HG03097 (cell line): Measurements from ENCODE around the gene USP36.
"Not testable (repeated sequence)": the region's sequence is repeated elsewhere in the genome, so short reads cannot be mapped to it uniquely, and the experiment has no call there.

ENCODE experiments used
- ATAC-seq: cut with Tn5 transposase; IDR thresholded peaks from one replicate; pipeline ENCODE4 v1.9.1; 2021; ENCODE audit not compliant: unreplicated experiment, low FRiP score

The USP36 gene

DNA sequence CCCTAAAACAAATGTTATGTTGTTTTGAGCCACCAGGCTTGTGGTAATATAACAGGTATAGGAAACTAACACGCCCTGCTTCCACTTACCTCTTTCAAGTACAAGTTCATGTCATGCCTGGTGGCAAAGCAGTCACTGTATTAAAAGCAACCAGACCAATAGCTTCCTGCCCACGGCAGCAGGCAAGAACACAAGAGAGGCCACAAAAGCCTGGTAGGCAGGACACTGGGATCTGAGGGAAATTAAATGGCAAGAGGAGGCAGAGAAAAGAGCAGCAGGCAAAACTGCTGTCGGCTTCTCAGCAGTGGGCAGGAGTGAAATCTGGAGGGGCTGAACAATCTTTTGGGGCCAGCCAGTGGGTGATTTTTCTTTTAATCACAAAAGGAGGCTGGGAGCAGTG, 60.8 kb downstream of the USP36 start:
- ATAC-seq, result no peak

DNA sequence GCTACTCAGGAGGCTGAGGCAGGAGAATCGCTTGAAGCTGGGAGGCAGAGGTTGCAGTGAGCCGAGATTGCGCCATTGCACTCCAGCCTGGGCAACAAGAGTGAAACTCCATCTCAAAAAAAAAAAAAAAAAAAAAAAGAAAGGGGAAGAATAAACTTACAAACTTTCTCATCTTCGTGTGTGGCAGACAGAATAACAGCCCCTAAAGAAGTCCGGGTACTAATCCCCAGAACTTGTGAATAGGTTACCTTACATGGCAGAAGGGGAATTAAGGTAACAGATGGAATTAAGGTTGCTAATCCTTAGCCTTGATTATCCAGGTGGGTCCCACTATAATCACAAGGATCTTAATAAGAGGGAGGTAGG, 61.3 kb downstream of the USP36 start:
- ATAC-seq, result not testable (repeated sequence)

DNA sequence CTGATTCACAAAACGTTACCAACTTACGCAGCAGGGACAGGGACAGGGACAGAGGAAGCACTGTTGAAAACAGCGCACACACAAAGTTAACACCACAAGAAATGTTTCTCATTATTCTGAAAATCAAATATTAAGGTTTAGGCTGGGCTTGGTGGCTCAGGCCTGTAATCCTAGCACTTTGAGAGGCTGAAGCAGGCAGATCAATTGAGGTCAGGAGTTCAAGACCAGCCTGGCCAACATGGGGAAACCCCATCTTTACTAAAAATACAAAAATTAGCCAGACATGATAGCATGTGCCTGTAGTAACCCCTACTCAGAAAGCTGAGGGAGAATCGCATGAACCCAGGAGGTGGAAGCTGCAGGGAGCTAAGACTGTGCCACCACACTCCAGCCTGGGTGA, 62.7 kb downstream of the USP36 start:
- no peak for ATAC-seq

DNA sequence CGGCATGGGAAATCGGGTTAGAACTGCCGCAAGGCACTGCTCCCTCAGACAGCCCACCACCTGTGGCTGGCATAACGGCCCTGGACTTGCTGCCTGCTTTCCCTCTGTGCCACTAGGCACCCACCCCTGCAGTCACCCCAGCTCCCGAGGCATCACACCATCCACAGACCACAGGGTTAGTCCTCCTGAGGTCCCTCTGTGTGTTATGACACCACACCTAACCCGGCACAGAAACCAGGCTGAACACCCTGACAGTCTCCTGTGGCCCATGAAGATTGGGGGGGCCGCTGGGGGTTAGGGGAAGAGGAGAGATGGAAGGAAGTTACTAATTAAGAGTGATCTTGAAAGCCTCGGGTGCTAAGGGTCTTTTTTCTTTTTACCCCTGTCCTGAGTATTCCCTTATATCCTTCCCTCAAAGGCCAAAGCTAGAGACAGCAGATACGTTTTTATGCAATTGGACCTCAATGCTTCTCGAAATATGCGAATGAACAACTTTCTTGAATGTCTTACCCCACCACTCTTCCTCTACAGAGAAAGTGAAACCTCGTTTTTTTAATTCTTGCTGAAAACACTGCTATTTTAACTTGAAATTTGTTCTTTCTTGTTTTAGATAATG, 65.5 kb downstream of the USP36 start:
- ATAC-seq, result peak; percentile 30

GRCh38 chr17:78774453-78774852, 66.2 kb downstream of the USP36 start:
- ATAC-seq, result no peak

DNA sequence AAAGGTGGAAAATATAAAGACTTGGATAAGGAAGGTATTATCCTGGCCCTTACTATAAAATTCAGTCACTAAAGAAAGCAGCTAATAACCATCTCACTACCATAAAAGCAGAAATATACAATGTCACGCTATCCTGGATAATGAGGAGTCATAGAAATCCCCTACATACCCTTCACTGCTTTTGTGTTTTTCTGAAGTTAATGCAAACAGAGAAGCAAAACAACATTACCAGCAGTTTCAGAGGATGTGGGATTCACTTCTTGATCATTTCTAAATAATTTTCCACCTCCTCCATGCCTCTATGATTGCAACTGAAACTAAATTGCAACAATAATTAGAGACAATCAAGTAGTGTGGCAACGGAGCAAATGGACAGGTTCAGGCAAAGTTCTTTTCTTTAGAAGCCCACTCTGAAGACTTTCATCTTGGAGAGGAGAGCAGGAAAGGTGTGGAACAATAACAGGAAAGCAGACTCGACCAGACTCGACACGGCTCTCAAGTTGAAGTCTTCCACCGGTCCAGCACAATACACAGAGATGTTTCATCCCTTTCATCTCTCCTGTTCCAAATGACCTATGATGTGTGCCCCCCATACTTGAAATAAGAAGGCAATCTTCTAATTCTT, 68.7 kb downstream of the USP36 start:
- ATAC-seq, result no peak

GRCh38 chr17:78769196-78769773, 71.3 kb downstream of the USP36 start:
- no peak for ATAC-seq

- no peak for ATAC-seq
Observed at GRCh38 chr17:78767806-78768205, 72.8 kb downstream of the USP36 start.

DNA sequence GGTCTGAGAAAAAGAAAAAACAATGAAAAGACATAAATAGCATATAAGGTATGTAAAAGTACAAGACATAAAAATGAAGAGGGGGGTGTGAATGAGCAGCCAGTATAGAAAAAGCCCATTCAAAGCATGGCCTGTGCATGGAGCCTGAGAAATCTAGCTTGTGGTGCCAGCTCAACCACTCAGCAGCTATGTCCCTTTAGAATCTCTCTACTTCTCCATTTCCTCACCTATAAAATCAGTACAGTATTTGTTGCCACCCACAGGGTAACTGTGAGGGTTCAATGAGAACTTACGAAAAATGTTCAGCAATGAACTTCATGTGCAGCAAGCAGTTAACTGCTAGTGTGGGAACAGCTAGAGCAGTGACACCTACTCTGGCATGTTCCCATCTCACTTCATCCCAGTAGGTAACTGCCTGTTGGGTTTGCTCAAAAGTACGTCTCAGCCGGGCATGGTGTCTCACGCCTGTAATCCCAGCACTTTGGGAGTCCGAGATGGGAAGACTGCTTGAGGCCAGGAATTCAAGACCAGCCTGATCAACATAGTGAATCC, 73.8 kb downstream of the USP36 start:
- ATAC-seq, result no peak

GRCh38 chr17:78766225-78766624, 74.4 kb downstream of the USP36 start:
- ATAC-seq, result no peak

DNA sequence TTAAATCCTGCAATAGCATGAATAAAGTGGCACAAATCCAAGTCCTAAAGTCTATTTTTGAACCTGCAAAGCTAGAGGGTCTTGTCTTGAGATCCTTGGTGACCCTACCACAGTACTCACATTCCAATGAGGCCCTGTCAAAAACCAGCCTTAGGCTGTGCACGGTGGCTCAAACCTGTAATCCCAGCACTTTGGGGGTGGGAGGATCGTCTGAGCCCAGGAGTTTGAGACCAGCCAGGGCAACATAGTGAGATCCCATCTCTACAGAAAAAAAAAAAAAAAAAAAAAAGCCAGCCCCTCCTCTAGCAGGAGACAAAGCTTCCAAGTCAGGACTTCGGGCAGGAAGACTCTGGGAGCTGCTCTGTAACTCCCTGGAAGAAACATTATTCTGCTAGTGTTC, 74.8 kb downstream of the USP36 start:
- ATAC-seq, result no peak

DNA sequence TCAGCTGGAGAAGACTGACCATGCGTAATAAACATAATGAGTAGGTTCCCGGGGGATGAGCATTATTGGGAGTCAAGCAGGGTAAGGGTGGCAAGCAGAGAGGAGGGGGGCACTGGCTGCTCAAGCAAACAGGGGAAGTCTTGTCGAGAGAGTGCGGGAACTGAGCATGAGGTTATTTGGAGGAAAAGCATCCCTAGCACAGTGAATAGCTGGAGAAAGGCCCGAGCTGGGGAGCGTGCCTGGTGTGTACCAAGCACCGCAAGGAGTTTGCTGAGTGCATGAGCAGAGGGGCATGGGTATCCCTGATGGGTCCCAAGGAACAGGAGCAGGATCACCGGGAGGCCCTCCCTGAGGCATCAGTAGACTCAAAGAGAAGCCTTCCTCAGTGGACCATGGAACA, 75.7 kb downstream of the USP36 start:
- no peak for ATAC-seq

- ATAC-seq, result no peak
Observed at GRCh38 chr17:78763561-78763960, 77.1 kb downstream of the USP36 start.

- ATAC-seq, result no peak
Observed at GRCh38 chr17:78761789-78762406, 78.7 kb downstream of the USP36 start.

- no peak for ATAC-seq
Observed at GRCh38 chr17:78759969-78760352, 80.7 kb downstream of the USP36 start.

DNA sequence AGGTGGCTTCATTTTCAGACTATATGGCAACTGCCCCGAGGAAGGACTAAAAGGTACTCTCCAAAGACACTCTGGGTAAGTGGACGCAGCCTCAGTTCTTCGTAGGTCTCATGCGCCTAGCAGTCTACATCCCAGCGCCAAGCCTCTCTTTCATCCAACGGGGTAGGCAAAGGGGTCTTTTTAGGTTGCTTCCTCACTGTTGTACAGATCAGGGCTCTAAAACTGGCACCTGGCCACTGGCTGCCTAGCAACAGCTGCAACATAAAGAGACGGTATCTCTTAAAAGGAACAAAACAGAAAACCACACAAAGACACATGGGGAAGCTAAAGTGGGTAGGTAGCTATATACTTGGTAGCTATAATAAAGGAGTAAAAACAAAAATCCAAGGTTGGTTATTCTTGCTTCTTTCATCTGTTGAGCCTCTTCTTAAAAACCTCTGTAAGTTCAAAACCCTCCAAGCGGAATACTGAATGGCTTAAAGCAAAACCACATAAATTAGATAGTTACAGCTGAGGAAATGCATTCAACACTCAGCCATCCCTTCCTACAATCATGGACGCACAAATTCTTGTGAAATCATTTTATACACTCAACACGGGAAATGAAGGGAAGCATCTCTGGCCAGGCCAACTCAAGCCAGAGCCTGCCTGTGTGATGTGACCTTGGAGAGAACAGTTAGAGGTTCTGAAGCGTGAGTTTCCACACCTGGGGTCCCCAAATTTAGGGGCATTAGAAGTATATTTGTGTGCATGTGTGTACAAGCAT, 81.2 kb downstream of the USP36 start:
- ATAC-seq, result no peak

GRCh38 chr17:78753316-78754250, 87.0 kb downstream of the USP36 start:
- no peak for ATAC-seq

GRCh38 chr17:78751447-78752161, 89.0 kb downstream of the USP36 start:
- no peak for ATAC-seq

- ATAC-seq, result not testable (repeated sequence)
Observed at GRCh38 chr17:78751000-78751399, 89.6 kb downstream of the USP36 start.
